Measurements from ENCODE around the gene ALKBH7.

DNA sequence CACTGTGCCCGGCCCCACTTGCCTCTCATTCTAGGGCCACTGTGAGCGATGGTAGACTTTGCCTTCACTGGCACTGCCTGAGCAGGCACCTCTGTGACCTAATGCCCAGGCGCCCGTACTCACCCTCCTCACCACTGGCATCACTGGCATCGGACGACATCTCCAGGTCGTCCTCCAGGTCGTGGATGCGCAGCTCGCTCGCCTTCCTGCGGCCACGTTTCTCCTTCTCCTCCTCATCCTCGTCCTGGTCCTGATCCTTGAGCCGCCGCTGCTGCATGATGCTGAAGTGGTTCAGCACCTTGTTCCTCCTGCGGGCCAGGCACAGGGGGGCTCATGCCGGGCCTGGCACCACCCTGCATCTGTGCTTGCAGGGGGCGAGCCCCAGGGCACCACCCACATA, 10.6 kb downstream of the ALKBH7 start:
- TF ChIP-seq, protein P1, sequence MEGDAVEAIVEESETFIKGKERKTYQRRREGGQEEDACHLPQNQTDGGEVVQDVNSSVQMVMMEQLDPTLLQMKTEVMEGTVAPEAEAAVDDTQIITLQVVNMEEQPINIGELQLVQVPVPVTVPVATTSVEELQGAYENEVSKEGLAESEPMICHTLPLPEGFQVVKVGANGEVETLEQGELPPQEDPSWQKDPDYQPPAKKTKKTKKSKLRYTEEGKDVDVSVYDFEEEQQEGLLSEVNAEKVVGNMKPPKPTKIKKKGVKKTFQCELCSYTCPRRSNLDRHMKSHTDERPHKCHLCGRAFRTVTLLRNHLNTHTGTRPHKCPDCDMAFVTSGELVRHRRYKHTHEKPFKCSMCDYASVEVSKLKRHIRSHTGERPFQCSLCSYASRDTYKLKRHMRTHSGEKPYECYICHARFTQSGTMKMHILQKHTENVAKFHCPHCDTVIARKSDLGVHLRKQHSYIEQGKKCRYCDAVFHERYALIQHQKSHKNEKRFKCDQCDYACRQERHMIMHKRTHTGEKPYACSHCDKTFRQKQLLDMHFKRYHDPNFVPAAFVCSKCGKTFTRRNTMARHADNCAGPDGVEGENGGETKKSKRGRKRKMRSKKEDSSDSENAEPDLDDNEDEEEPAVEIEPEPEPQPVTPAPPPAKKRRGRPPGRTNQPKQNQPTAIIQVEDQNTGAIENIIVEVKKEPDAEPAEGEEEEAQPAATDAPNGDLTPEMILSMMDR (IDR thresholded peaks at IDR 0.05): no peak
- TF ChIP-seq POLR2A (IDR thresholded peaks at IDR 0.05; ENCODE audit: low read depth) (no peak), EP300 (IDR thresholded peaks at IDR 0.05) (no peak)
